HG02938 (cell line): Measurements from ENCODE around the gene ZMIZ1.

ENCODE experiments used
- ATAC-seq: cut with Tn5 transposase; IDR thresholded peaks from one replicate; pipeline ENCODE4 v1.9.1; 2021; ENCODE audit warnings: mild to moderate bottlenecking, moderate library complexity; ENCODE audit not compliant: unreplicated experiment

Gene ZMIZ1

GRCh38 chr10:79258894-79259293 is 190.1 kb downstream of the ZMIZ1 start:
- ATAC-seq, result no peak

- ATAC-seq, result peak; percentile 63
Observed at GRCh38 chr10:79259834-79260233, 191.1 kb downstream of the ZMIZ1 start.

GRCh38 chr10:79260811-79261740 is 192.3 kb downstream of the ZMIZ1 start:
- ATAC-seq, result no peak

- ATAC-seq, result no peak
Observed at GRCh38 chr10:79262131-79262530, 193.4 kb downstream of the ZMIZ1 start.

- no peak for ATAC-seq
Observed at GRCh38 chr10:79262959-79263746, 194.4 kb downstream of the ZMIZ1 start.

GRCh38 chr10:79263939-79264338 is 195.2 kb downstream of the ZMIZ1 start:
- no peak for ATAC-seq

GRCh38 chr10:79264942-79265341 is 196.2 kb downstream of the ZMIZ1 start:
- ATAC-seq, result no peak

- peak; percentile 27 for ATAC-seq
Observed at GRCh38 chr10:79266084-79266483, 197.3 kb downstream of the ZMIZ1 start.

GRCh38 chr10:79266543-79267312 is 198.0 kb downstream of the ZMIZ1 start:
- peak; percentile 74 for ATAC-seq

GRCh38 chr10:79267499-79267898 is 198.7 kb downstream of the ZMIZ1 start:
- ATAC-seq, result no peak

GRCh38 chr10:79268161-79268601 is 199.4 kb downstream of the ZMIZ1 start:
- ATAC-seq, result no peak

GRCh38 chr10:79268742-79269141 is 200.0 kb downstream of the ZMIZ1 start:
- ATAC-seq, result no peak

- no peak for ATAC-seq
Observed at GRCh38 chr10:79269443-79269842, 200.7 kb downstream of the ZMIZ1 start.

- no peak for ATAC-seq
Observed at GRCh38 chr10:79269969-79270368, 201.2 kb downstream of the ZMIZ1 start.

GRCh38 chr10:79270466-79271246 is 201.9 kb downstream of the ZMIZ1 start:
- ATAC-seq, result no peak

GRCh38 chr10:79272353-79272752 is 203.6 kb downstream of the ZMIZ1 start:
- no peak for ATAC-seq

- no peak for ATAC-seq
Observed at GRCh38 chr10:79273604-79274003, 204.8 kb downstream of the ZMIZ1 start.

- no peak for ATAC-seq
Observed at GRCh38 chr10:79274279-79275104, 205.7 kb downstream of the ZMIZ1 start.

- ATAC-seq, result no peak
Observed at GRCh38 chr10:79275105-79275430, 206.3 kb downstream of the ZMIZ1 start.
